GM23248 (cell line): Measurements from ENCODE around the gene ANXA3.

Source experiments
- EZH2 ChIP-seq: fragments of 200-600 bp; sonication (generic); IDR thresholded peaks from 2 replicates; pipeline ENCODE4 v1.6.1; 2018; ENCODE audit warnings: antibody characterized with exemption, mild to moderate bottlenecking; ENCODE audit not compliant: insufficient read depth, poor library complexity, severe bottlenecking
- EZH2phosphoT487 ChIP-seq: fragments of 200-600 bp; sonication (generic); IDR thresholded peaks from 2 replicates; pipeline ENCODE4 v1.6.1; 2018; ENCODE audit warnings: antibody characterized with exemption, moderate library complexity, mild to moderate bottlenecking, low read depth; ENCODE audit not compliant: insufficient read depth

DNA sequence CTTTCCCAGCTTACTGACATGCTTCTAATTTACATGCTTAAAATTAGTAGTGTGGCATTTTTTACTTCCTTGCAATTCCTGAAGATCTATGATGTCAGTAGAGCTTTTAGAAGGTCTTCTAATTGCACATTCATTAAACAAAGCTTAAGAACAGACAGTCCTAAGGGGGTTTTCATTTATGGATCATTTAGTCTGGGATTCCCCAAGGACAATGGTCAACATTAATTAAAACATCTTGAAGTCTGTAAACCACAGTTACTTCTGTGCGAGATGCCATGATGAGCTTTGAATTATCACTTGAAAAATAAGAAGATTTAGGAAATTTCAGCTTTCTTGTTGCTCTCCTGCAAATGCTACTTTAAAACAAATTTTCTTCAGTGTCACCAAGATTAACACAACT lies 20.2 kb downstream of the ANXA3 start:
- TF ChIP-seq EZH2 = no peak
- no peak for TF ChIP-seq EZH2phosphoT487
